Esophagus muscularis mucosa (tissue), 4 donors: ENCODE data around the gene SFXN5. TPM values are rescaled to one million over a fixed set of nuclear protein-coding genes. Genes with fewer than 3 reads are reported as not detected.

Experiments
- DNase-seq: peaks from one replicate; pipeline ENCODE4 v3.0.0-alpha.2; 2017; ENCODE audit errors: extremely low spot score
- H3K27ac ChIP-seq, 4 donors: fragments of 200-600 bp; sonication (generic); replicated peaks in 1 of 4; 1 replicate in 3 of 4; 2 replicates in 1 of 4; pipeline ENCODE4 v1.5.1; 2016 to 2019; ENCODE audit warnings: mild to moderate bottlenecking in 1 of 4
- H3K27me3 ChIP-seq, 4 donors: fragments of 200-600 bp; sonication (generic); one replicate each; pipeline versions ENCODE4 v1.5.1 to v1.6.0; 2016 to 2019
- H3K36me3 ChIP-seq, 4 donors: fragments of 200-600 bp; sonication (generic); one replicate each; pipeline ENCODE4 v1.5.1; 2016 to 2019
- H3K4me1 ChIP-seq, 4 donors: fragments of 200-600 bp; sonication (generic); one replicate each; pipeline ENCODE4 v1.5.1; 2016 to 2019
- H3K4me3 ChIP-seq, 4 donors: fragments of 200-600 bp; sonication (generic); 1 replicate in 2 of 4; 2 replicates in 2 of 4; pipeline ENCODE4 v1.5.1; 2016 to 2019; ENCODE audit warnings: mild to moderate bottlenecking in 4 of 4, moderate library complexity in 1 of 4
- H3K9me3 ChIP-seq, 4 donors: fragments of 200-600 bp; sonication (generic); 1 replicate in 3 of 4; 2 replicates in 1 of 4; pipeline ENCODE4 v1.5.1; 2016 to 2019
- EP300 ChIP-seq: sonication (generic); formaldehyde crosslinking; IDR thresholded peaks from one replicate; pipeline ENCODE4 v1.6.1; 2017; ENCODE audit warnings: antibody characterized with exemption
- POLR2A ChIP-seq: fragments of 450-650 bp; IDR thresholded peaks from one replicate; pipeline ENCODE4 v1.6.1; 2017; ENCODE audit warnings: antibody characterized with exemption, moderate library complexity, mild to moderate bottlenecking, low read depth
- POLR2AphosphoS5 ChIP-seq, 2 donors: sonication (generic); formaldehyde crosslinking; IDR thresholded peaks; one replicate each; pipeline ENCODE4 v1.6.1; 2017; ENCODE audit warnings: antibody characterized with exemption in 2 of 2
- WGBS: methylation state at CpG from one replicate; pipeline ENCODE4 v1.1.5; 2018; 5-methylcytosine and 5-hydroxymethylcytosine counted together
- intact Hi-C: fragments of 100-400 bp; cut with DNase I; formaldehyde crosslinking; loops from one replicate; pipeline ENCODE4 v1.15.1; 2023
- total RNA-seq, 4 donors: library from RNA; depleted of rRNA; stranded (reverse); fragments of >200 nt; gene quantifications; one replicate each; pipeline versions ENCODE4 v1.1.0 to v1.2.1, GENCODE V29; 2016
- TF ChIP-seq, protein P1 (sequence below), 3 experiments: fragments of 200-600 bp in 2 of 3; fragments of 450-650 bp in 1 of 3; sonication (generic) in 2 of 3; IDR thresholded peaks; one replicate each; pipeline ENCODE4 v1.5.1; 2017 to 2019; ENCODE audit warnings: antibody characterized with exemption in 3 of 3, mild to moderate bottlenecking in 2 of 3, moderate library complexity in 1 of 3

SFXN5 gene
- total RNA-seq, 4 donors from 2014 or later, result 5.8 to 10.0 (median 6.8) TPM

GRCh38 chr2:72989770-72990556, 81.5 kb downstream of the SFXN5 start:
- no peaks in the 10 kb centered on the region for H3K9me3 ChIP-seq
- H3K4me1 ChIP-seq, result peaks cover 0 to 20% (median 0%) of the 10 kb centered on the region in 4 donors
- no peak overlapping the region for H3K27ac ChIP-seq
- no peak for TF ChIP-seq EP300
- TF ChIP-seq POLR2AphosphoS5 (IDR thresholded peaks at IDR 0.05), result no peak
- TF ChIP-seq POLR2A, result no peak
- TF ChIP-seq, protein P1, sequence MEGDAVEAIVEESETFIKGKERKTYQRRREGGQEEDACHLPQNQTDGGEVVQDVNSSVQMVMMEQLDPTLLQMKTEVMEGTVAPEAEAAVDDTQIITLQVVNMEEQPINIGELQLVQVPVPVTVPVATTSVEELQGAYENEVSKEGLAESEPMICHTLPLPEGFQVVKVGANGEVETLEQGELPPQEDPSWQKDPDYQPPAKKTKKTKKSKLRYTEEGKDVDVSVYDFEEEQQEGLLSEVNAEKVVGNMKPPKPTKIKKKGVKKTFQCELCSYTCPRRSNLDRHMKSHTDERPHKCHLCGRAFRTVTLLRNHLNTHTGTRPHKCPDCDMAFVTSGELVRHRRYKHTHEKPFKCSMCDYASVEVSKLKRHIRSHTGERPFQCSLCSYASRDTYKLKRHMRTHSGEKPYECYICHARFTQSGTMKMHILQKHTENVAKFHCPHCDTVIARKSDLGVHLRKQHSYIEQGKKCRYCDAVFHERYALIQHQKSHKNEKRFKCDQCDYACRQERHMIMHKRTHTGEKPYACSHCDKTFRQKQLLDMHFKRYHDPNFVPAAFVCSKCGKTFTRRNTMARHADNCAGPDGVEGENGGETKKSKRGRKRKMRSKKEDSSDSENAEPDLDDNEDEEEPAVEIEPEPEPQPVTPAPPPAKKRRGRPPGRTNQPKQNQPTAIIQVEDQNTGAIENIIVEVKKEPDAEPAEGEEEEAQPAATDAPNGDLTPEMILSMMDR (IDR thresholded peaks at IDR 0.05), result no peak
- H3K4me3 ChIP-seq, result no peak overlapping the region
- no peaks in the 10 kb centered on the region for H3K27me3 ChIP-seq
- peaks cover 0 to 50% (median 12%) of the 10 kb centered on the region in 4 donors for H3K36me3 ChIP-seq
- 90% methylated on average over 10 of the region's 26 CpGs for WGBS
- intact Hi-C loops, result no loop called here
- DNase-seq, result no peak

DNA sequence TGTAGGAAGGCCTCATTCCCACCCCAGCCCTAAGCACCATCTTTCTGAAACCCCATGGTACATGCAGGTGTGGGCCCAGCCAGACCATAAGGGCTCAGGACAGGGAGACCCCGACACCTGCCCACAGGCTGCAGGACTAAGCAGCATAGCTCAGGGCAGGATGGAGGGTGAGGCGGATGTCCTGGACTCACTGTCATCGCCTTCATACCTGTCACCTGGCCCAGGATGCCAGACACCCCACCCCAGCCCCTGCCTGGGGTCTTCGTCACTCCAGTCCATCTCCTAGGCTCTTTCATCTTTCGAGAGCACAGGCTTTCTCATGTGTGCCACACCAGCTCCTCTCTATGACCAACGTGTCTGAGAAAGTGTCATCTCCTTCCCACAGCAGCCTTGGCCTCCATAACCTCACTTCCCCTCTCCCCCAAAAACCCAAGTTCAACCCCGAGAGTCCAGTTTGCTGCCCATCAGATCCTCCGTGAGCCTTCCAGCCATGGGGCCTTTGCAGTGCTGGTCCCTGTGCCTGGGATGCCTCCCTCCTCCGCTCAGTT, 82.7 kb downstream of the SFXN5 start:
- DNase-seq, result no peak
- peaks cover 0 to 60% (median 16%) of the 10 kb centered on the region in 4 donors for H3K36me3 ChIP-seq
- intact Hi-C loops, result no loop called here
- H3K9me3 ChIP-seq, result no peaks in the 10 kb centered on the region
- H3K4me1 ChIP-seq, result peaks cover 0 to 28% (median 0%) of the 10 kb centered on the region in 4 donors
- 89% methylated on average over 9 of the region's 9 CpGs for WGBS
- TF ChIP-seq, protein P1 (IDR thresholded peaks at IDR 0.05), result no peak
- no peak for TF ChIP-seq POLR2AphosphoS5 (IDR thresholded peaks at IDR 0.05)
- TF ChIP-seq POLR2A, result no peak
- TF ChIP-seq EP300, result no peak
- H3K4me3 ChIP-seq, result no peak overlapping the region
- H3K27ac ChIP-seq, result no peak overlapping the region
- H3K27me3 ChIP-seq, result no peaks in the 10 kb centered on the region

GRCh38 chr2:72988041-72988440, 83.5 kb downstream of the SFXN5 start:
- H3K4me1 ChIP-seq, result peaks cover 0 to 36% (median 0%) of the 10 kb centered on the region in 4 donors
- TF ChIP-seq POLR2AphosphoS5 (IDR thresholded peaks at IDR 0.05) (no peak), EP300 (no peak), POLR2A (no peak)
- TF ChIP-seq, protein P1 (IDR thresholded peaks at IDR 0.05), result no peak
- intact Hi-C loops, result no loop called here
- no peaks in the 10 kb centered on the region for H3K27me3 ChIP-seq
- 100% methylated on average over 2 of the region's 3 CpGs for WGBS
- no peak overlapping the region for H3K27ac ChIP-seq
- DNase-seq, result no peak
- no peaks in the 10 kb centered on the region for H3K9me3 ChIP-seq
- peaks cover 0 to 67% (median 18%) of the 10 kb centered on the region in 4 donors for H3K36me3 ChIP-seq
- H3K4me3 ChIP-seq, result no peak overlapping the region

DNA sequence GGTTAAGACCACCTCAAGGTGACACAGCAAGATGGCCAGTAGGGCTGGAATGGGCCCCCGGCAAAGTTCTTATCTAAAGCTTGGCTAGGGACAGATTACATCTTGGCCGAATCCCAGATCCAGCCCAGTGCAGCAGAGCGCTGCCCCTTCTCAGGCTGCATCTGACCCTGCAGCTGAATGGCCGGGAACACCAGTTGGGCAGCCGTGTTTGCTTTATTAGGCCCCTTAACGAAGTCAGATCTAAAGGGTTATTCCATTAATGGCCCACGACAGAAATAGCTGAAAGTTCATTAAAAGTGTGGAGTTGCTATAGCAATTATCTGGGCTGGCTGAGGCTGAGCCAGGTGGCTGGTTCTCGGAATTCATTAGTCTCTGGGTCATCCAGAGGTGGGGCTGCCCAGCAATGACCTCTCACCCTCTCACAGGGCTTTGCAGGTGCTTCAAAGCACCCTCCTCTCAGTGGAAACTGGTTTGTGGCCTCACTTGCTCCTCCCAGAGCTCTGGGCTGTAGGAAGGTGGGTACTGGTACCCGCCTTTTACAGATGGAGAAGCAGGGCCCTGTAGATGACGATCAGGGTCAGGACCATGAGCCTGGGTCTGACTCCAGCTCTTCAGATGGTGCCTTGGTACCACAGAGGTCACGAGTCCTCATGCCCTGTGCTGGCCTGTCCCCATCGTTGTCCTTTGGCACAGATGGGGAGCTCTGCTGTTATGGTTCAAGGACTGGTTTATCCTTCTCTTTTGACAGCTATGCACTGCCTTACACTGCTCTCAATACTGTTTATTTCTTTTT, 85.4 kb downstream of the SFXN5 start:
- Histone ChIP-seq H3K4me1 (peaks cover 0 to 40% (median 0%) of the 10 kb centered on the region in 4 donors), H3K4me3 (no peak overlapping the region), H3K9me3 (no peaks in the 10 kb centered on the region), H3K36me3 (peaks cover 0 to 74% (median 22%) of the 10 kb centered on the region in 4 donors), H3K27ac (no peak overlapping the region), H3K27me3 (no peaks in the 10 kb centered on the region)
- intact Hi-C loops, result no loop called here
- TF ChIP-seq POLR2A, result no peak
- no peak for TF ChIP-seq EP300
- TF ChIP-seq, protein P1 (IDR thresholded peaks at IDR 0.05), result no peak
- no peak for TF ChIP-seq POLR2AphosphoS5 (IDR thresholded peaks at IDR 0.05)
- WGBS, result 85% methylated on average over 10 of the region's 12 CpGs
- no peak for DNase-seq
